Mononuclear cell (primary cell): ENCODE data around the gene MYBL2. TPM values are rescaled to one million over a fixed set of nuclear protein-coding genes. Genes with fewer than 3 reads are reported as not detected.

ENCODE experiments used
- H3K27me3 ChIP-seq: 2 replicates; pipeline ENCODE4 v1.6.0; 2011; ENCODE audit warnings: low read length, control low read depth; ENCODE audit not compliant: insufficient read depth
- H3K4me1 ChIP-seq: 2 replicates; pipeline ENCODE4 v1.5.1; 2011; ENCODE audit warnings: mild to moderate bottlenecking, low read length, control low read depth; ENCODE audit not compliant: insufficient read depth
- H3K4me3 ChIP-seq: 2 replicates; pipeline ENCODE4 v1.5.1; 2011; ENCODE audit warnings: mild to moderate bottlenecking, low read length, moderate library complexity
- H3K9me3 ChIP-seq: 2 replicates; pipeline ENCODE4 v1.5.1; 2011; ENCODE audit warnings: low read depth, mild to moderate bottlenecking, control low read depth, low read length
- total RNA-seq: library from RNA; depleted of rRNA; stranded (reverse); fragments of >200 nt; gene quantifications from one replicate; pipeline ENCODE4 v1.2.3, GENCODE V29; 2012

The MYBL2 gene
- total RNA-seq, 1 donor, result 0.21 TPM

GRCh38 chr20:43724383-43724782 lies 57.5 kb downstream of the MYBL2 start:
- no peaks in the 10 kb centered on the region for H3K27me3 ChIP-seq
- no peaks in the 10 kb centered on the region for H3K9me3 ChIP-seq
- peaks cover 22% of the 10 kb centered on the region for H3K4me1 ChIP-seq
- H3K4me3 ChIP-seq, result no peak overlapping the region

GRCh38 chr20:43725666-43726065 lies 58.8 kb downstream of the MYBL2 start:
- peaks cover 23% of the 10 kb centered on the region for H3K4me1 ChIP-seq
- H3K27me3 ChIP-seq, result no peaks in the 10 kb centered on the region
- no peak overlapping the region for H3K4me3 ChIP-seq
- no peaks in the 10 kb centered on the region for H3K9me3 ChIP-seq

- H3K9me3 ChIP-seq, result no peaks in the 10 kb centered on the region
- H3K4me3 ChIP-seq, result no peak overlapping the region
- H3K27me3 ChIP-seq, result no peaks in the 10 kb centered on the region
- peaks cover 19% of the 10 kb centered on the region for H3K4me1 ChIP-seq
Observed at GRCh38 chr20:43726333-43726732, 59.4 kb downstream of the MYBL2 start.

DNA sequence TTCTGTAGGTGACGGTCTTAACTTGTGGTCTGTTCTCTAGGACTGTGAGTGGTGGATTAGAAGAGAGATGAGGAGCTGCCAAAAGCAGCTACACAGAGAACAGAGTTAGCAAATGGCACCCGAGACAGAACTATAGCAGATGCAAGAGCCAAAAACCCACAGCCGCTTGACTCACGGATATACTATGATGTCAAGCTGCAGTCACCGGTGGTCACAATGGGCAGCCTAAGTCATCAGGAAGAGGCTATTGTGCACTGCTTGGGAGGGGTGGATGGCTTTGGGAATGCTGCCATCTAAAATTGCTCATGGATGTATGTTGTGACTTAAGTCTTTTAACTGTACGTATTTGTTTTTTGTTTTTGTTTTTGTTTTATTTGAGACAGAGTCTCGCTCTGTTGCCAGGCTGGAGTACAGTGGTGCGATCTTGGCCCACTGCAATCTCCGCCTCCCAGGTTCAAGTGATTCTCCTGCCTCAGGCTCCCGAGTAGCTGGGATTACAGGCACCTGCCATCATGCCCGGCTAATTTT lies 60.0 kb downstream of the MYBL2 start, which contains the start of gene GTSF1L:
TSS of gene GTSF1L (minus strand) at position 192 of the 528 bp plus-strand sequence. CDS start 308 bp downstream, outside the sequence.
- Histone ChIP-seq H3K4me3 (no peak within 1 kb of the TSS), H3K9me3 (no peaks in the 10 kb centered on the region), H3K4me1 (peaks cover 16% of the 10 kb centered on the region), H3K27me3 (no peaks in the 10 kb centered on the region)

- Histone ChIP-seq H3K4me1 (peaks cover 13% of the 10 kb centered on the region), H3K9me3 (no peaks in the 10 kb centered on the region), H3K4me3 (no peak overlapping the region), H3K27me3 (no peaks in the 10 kb centered on the region)
Observed at GRCh38 chr20:43727980-43728590, 61.2 kb downstream of the MYBL2 start.

GRCh38 chr20:43728686-43729255 lies 61.9 kb downstream of the MYBL2 start:
- no peaks in the 10 kb centered on the region for H3K27me3 ChIP-seq
- no peak overlapping the region for H3K4me3 ChIP-seq
- H3K4me1 ChIP-seq, result peaks cover 9% of the 10 kb centered on the region
- H3K9me3 ChIP-seq, result no peaks in the 10 kb centered on the region

DNA sequence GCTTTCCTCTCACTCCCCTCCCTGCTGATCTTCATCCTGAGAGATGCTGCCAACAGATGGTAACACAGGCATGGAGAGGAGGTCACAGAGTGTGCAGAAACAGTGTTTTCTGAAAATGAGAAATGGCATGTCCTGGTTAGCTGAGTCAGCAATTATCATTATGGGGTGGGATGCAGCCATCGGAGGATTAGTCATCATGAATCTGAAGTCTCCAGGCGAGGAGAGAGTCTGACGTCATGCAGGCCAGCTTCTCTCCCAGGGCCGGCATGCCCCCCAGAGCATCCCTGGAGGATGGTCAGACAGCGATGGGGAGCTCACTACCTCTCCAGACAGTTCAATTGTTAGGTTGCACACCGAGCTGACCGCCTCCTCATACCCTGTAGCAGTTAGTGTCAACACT lies 64.6 kb downstream of the MYBL2 start:
- peaks cover 9% of the 10 kb centered on the region for H3K4me1 ChIP-seq
- no peaks in the 10 kb centered on the region for H3K9me3 ChIP-seq
- H3K4me3 ChIP-seq, result no peak overlapping the region
- H3K27me3 ChIP-seq, result no peaks in the 10 kb centered on the region

DNA sequence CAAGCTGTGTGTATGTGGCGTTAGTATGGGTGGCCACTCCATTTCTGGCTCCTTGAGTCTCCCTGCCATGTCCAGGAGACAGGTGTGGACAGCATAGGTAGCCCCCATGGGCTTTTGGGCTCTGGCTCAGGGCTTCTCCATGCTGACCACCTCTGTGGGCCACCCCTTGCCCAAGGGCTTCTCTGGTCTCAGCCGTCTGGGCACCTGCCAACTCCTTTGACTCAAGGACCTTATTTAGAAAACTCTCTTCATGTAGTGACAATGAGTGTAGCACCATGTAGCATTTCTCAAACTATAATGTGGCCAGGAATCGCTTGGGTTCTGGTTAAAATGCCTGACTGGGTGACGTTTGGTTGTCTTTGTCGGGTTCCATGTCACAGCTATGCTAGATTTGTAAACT lies 65.0 kb downstream of the MYBL2 start:
- Histone ChIP-seq H3K9me3 (no peaks in the 10 kb centered on the region), H3K4me3 (no peak overlapping the region), H3K4me1 (peaks cover 9% of the 10 kb centered on the region), H3K27me3 (no peaks in the 10 kb centered on the region)

GRCh38 chr20:43736588-43737158 lies 69.8 kb downstream of the MYBL2 start:
- Histone ChIP-seq H3K9me3 (no peaks in the 10 kb centered on the region), H3K4me1 (no peaks in the 10 kb centered on the region), H3K4me3 (no peak overlapping the region), H3K27me3 (no peaks in the 10 kb centered on the region)

GRCh38 chr20:43737925-43738324 lies 71.0 kb downstream of the MYBL2 start:
- no peak overlapping the region for H3K4me3 ChIP-seq
- H3K4me1 ChIP-seq, result no peaks in the 10 kb centered on the region
- no peaks in the 10 kb centered on the region for H3K9me3 ChIP-seq
- H3K27me3 ChIP-seq, result no peaks in the 10 kb centered on the region

DNA sequence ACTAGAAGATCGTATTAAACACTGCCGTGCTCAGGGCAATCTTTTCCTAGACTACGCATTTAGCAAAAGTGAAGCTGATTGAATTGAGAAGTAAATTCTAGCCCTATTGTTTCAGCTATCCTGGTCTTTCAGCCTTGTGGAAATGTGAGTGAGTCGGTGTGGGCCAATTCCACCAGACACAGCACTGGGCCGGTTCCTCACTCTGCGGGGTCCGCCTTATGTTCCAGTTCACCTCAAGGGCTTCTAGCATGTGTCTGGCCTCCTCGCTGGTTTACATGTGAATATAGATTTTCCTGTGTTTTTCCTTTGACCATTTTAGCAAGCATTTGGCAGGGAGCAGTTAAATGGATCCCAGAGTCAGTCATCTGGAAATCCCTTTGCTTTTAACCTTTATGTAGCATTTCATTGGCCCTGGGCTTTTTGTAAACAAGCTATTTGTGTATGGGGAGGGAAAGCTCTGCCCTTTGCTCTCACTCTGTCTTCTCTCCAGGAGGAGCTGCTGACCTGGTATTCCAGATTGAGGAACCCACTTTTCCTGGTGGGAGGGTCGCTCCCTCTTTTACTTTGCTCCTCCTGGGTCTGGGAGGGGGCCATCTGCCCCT lies 72.3 kb downstream of the MYBL2 start:
- H3K4me3 ChIP-seq, result no peak overlapping the region
- no peaks in the 10 kb centered on the region for H3K9me3 ChIP-seq
- H3K4me1 ChIP-seq, result no peaks in the 10 kb centered on the region
- no peaks in the 10 kb centered on the region for H3K27me3 ChIP-seq

DNA sequence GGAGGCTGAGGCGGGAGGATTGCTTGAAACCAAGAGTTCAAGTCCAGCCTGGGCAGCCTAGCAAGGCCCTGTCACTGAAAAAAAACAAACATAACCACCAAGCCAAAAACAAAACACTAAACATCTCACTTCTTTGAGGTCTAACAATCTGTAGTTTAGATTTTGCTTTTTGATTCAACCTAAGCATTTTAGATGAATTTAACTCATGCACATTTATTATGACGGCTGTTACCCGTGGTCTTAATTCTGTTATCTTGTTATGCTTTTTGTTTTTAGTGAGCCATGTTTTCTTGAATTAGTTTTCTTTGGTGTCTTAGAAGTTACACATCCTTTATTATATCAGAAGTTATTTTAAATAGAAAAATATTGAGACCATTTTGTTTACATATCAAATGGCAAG lies 73.7 kb downstream of the MYBL2 start:
- Histone ChIP-seq H3K4me1 (peaks cover 9% of the 10 kb centered on the region), H3K4me3 (no peak overlapping the region), H3K27me3 (no peaks in the 10 kb centered on the region), H3K9me3 (no peaks in the 10 kb centered on the region)

GRCh38 chr20:43744151-43744611 lies 77.3 kb downstream of the MYBL2 start:
- H3K4me1 ChIP-seq, result peaks cover 39% of the 10 kb centered on the region
- no peaks in the 10 kb centered on the region for H3K9me3 ChIP-seq
- no peaks in the 10 kb centered on the region for H3K27me3 ChIP-seq
- no peak overlapping the region for H3K4me3 ChIP-seq

DNA sequence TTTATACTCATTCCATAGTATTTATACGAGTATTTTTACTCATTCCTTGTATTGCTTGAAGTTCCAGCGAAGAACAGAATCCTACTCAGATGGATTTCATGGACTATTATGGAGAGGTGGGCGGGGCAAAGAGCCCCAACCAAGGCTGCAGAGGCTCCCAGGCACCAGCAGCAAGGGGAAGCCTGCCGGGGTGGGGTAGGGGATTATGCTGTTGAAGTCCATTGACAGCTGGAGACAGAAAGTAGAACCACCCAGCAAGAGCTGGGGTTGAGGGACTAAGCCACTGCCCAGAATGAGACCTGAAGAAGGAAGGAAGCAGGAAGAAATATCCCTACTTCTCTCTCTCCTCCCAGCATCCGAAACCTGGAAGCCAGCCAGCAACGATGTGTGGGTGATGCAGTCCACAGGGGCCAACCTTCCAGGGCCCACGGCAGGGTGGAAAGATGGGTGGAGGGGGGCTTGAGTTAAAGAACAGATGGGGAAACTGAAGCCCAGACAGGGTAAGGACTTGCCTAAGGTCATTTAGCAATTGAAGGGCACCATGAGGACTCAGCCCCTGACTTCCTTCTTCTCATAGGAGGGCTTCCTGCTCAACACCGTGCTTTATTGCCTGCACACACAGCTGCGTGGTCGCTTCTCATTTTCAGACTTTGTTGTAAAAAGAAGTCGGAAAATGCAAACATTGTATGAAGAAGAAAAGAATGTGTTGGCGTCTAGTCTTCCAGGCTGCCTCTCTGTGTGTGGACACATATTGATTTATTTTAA lies 78.2 kb downstream of the MYBL2 start:
- peaks cover 49% of the 10 kb centered on the region for H3K4me1 ChIP-seq

More for the DNA sequence above, 78.2 kb downstream of the MYBL2 start:
- H3K27me3 ChIP-seq, result peaks cover 2% of the 10 kb centered on the region
- H3K4me3 ChIP-seq, result no peak overlapping the region
- no peaks in the 10 kb centered on the region for H3K9me3 ChIP-seq
